T-helper 1 cell (primary cell): ENCODE results near the gene LSS.
"Not testable (repeated sequence)": the region's sequence is repeated elsewhere in the genome, so short reads cannot be mapped to it uniquely, and the experiment has no call there.

Experiments
- DNase-seq, 5 donors: peaks; one replicate each; pipeline ENCODE4 v3.0.0-alpha.2; 2012 to 2020

Gene LSS

GRCh38 chr21:46245213-46245915, 16.8 kb upstream of the LSS start:
- DNase-seq: no peak

DNA sequence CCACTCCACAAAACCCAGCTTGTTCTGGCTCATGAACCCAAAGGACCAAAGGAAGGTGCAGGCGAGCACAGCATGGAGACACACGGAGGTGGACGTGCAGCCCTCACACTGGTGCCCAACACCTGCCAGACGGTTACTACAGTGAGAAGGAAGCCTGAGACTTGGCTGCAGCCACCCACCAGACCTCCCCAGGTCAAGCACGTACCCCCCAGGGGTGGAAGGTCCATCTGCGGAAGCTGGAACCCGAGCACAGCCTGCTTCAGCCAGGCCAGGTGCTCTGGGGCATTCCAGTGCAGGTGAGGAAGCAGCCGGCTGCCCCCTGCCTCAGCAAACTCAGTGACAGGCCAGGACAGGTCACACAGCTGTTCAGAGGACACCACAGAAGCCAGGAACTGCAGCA, 16.0 kb upstream of the LSS start:
- no peak for DNase-seq

- DNase-seq: no peak
These were observed 15.4 kb upstream of the LSS start for GRCh38 chr21:46243960-46244361.

- DNase-seq: no peak
These were observed 14.8 kb upstream of the LSS start for GRCh38 chr21:46243325-46243724.

- not testable (repeated sequence) for DNase-seq
These were observed 13.0 kb upstream of the LSS start for GRCh38 chr21:46241577-46241976.

DNA sequence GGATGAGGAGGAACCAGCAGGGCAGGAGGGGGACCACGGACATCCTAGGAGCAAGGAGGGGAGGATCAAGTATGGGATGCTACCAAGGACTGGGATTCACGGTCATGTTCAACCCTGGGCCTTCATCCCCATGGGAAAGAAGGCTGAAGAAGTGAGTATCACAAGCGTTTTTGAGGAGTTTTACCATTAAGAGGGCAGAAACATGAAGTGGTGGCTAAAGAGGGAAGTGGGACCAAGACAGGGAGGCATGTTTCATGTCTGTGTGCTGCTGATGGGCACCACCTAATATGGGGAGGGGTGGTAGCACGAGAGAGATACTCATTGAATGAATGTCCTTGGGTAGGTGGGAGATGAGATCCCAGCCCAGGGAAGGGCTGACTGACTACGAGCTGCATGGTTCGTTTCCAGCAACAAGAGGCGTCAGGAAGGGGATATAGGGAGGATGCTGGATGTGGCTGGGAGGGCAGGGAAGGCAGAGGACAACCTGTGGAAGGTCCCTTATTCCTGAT, 11.3 kb upstream of the LSS start:
- no peak for DNase-seq

DNA sequence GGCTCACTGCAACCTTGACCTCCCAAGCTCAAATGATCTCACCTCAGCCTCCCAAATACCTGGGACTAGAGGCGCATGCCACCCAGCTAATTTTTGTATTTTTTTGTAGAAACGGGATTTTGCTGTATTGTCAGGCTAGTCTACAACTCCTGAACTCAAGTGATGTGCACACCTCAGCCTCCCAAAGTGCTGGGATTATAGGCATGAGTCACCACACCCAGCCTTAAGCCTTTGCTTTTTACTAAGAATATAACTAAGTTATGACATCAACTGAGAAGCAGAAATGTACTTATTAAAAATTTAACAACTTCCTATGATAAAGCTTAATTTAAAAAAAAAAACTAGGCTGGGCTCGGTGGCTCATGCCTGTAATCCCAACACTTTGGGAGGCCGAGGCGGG, 8.9 kb upstream of the LSS start:
- DNase-seq: no peak

DNA sequence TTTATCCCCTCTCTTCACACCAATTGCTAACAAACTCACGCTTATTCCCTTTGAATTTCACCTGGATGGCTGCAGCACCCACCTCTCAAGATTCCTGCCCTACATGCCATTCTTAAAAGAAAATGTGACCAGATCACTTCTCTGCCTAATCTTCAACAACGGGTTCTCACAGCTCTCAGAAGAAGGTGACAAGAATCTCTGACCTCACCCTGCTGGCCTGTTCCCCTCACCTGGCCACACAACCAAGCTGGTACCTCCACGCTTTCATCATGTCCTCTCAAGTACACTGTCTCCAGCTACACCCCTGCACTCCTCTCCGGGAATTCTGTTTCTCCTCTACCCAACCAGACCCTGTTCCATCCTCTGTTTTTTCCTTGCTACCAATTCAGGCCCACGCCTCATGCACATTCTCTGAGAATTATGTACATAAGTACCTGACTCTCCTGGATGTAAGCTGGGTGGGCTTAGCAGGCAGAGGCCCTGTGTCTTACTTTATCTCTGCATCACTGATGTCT, 5.9 kb upstream of the LSS start:
- DNase-seq: no peak

GRCh38 chr21:46229923-46230260, 1.3 kb upstream of the LSS start:
- no peak for DNase-seq

DNA sequence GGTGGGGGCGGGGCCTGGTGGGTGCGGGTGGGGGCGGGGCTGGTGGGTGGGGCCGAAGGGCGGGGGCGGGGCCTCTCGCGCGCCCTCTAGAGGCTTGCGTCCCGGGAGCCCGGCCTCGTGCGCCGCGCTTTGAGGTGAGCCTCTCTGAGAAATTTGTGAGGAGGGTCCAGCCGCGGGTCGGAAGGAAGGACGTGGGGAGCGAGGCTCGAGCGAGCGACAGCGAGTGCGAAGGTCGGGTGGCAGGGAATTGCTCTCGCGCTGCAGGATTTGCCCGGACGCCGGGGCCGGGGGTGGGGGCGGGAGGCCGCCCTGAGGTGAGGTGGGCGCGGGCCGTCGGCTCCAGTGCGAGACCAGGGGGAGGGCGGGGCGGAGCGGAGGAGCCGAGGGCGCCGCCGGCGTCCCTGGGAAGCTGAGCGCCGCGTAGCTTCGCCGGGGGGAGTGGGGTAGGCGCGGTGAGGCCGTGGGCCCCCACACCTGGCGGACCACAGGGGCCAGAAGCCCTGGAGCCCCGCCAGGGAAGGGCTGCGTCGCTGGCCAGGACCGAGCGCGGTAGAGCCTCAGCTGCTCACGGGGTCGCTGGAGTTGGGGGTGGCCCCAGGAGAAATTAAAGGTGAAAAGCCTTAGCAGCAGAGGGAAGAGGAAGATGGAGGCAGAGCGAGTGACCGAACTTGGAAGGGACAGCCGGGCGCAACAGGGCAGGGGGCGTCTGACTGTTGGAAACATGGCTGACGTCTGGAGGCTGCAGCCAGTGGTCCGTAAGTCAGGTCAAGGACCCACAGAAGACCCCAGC, 754 bp upstream of the LSS start:
- DNase-seq: peak in 2 of 5 donors; percentile 35 to 50

DNA sequence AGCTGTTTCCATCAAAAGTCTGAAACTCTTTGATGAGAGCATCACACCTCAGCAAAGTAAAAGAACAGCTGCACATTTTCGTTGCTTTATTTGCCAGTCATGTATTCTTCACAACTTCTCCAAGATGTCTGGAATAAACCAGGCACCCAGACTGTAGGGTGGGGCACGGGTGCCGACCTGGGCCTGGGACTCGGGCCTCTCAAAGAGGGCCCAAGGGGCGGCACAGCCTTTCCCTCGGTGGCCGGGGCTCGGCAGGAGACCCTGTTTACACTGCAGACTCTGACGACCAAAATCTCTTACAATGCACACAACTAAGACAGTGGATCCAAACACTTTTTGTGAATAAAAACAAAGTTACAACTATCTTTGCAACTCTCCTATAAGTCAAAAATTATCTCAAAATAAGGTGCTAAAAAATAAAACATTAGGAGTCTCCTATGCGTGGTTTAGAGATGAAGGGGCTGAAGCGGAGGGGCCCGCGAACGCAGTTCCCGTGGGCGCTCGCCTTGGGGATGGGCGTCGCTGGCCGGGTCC, 696 bp downstream of the LSS start:
- no peak for DNase-seq

GRCh38 chr21:46226920-46227599, 1.5 kb downstream of the LSS start:
- no peak for DNase-seq

- DNase-seq: no peak
These were observed 2.4 kb downstream of the LSS start for GRCh38 chr21:46226146-46226545.

- not testable (repeated sequence) for DNase-seq
These were observed 4.9 kb downstream of the LSS start for GRCh38 chr21:46223661-46224060.

GRCh38 chr21:46223217-46223616, 5.4 kb downstream of the LSS start:
- no peak for DNase-seq

DNA sequence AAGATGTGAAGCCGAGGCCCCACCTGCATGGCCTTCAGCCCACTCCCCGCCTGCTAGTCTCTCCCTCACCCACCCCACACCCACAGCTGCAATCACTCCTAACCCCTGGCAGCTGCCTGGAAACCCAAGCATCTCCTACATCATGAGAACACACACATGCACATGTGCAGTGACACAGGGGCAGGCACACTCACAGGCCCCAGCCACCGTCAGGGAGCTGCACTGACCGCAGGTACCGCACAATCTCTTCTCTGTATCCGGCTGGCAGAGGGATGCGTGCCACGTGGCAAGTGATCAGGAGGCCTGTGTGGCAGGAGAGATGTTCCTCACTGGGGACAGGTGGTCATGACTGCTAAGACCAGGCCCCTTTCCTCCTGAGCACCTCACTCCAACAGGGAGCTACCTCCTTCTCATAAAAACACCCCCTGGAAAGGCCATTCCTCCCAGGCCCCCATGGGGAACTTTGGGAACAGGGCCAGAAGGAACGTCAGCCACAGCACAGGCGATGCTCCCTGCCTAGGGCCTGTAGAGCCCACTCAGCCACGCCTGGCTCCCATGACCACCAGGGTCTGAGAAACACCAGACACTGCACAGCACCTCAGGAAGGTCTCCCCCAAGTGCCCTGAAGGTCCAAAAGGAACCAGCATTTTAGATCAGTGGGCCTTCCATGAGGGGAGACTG, 6.0 kb downstream of the LSS start:
- DNase-seq: no peak

DNA sequence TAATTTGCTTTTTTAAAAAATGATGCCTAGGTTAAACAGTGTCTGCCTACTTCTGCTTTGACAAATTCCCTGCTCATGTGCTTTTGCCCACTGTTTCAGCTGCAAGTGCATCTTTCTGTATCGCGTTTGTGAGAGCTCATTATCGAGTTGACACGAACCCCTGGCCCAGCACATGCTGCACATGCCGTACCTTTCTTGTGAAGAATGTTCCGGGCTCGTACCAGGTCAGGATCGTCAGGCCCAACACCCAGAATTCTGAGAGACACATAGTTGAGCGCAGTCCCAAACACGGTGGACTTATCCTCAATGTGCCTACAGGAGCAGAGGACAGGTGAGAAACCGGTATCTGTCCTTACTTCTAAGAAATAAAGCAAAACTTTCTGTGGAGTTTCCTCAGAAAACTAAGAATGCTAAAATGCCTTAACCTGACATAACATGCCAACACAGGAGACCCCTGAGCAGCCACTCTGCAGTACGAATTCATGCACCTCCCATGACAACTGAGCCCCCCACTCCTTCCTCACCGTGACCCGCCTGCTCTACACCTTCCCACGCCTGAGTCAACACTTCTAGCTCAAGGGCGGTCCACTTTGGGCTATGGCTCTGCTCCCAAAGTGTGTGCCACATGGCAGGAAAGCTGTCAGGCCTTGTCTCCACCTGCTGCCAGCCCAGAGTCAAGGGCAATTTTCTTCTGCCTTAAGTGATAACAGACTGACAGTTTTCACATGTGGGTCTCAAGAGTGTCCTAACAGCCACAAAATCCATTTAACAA, 6.7 kb downstream of the LSS start:
- no peak for DNase-seq

DNA sequence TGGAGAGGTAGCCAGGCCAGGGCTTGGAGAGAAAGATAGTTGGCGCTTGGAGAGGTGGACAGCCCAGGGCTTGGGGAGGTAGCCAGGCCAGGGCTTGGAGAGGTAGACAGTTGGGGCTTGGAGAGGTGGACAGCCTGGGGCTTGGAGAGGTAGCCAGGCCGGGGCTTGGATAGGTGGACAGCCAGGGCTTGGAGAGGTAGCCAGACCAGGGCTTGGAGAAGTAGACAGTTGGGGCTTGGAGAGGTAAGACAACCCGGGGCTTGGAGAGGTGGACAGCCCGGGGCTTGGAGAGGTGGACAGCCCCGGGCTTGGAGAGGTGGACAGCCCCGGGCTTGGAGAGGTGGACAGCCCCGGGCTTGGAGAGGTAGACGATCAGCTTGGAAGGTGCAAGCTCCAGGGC, 7.7 kb downstream of the LSS start:
- DNase-seq: no peak

DNA sequence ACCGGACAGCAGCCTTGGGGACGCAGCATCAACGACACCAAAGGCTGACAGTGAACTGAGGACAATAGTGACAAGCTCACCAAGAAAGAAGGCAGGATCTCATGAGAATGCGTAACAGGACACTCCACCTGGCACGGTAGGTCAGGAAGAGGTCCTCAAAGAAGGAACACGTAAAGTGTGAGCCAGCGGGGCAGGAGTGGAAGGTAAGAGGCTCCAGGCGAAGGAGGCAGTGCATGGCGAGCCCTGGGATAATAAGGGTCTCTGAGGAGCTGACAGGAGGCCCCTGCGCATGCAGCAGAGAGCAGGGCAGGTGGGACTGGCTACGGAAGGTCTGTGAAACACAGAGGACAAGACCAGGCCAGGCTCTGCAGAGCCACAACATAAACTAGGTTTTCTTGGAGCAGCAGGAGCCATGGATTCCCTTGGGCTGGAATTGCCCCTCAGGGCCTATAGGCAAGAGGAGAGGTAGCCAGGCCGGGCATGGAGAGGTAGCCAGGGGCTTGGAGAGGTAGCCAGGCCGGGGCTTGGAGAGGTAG, 8.2 kb downstream of the LSS start:
- no peak for DNase-seq

DNA sequence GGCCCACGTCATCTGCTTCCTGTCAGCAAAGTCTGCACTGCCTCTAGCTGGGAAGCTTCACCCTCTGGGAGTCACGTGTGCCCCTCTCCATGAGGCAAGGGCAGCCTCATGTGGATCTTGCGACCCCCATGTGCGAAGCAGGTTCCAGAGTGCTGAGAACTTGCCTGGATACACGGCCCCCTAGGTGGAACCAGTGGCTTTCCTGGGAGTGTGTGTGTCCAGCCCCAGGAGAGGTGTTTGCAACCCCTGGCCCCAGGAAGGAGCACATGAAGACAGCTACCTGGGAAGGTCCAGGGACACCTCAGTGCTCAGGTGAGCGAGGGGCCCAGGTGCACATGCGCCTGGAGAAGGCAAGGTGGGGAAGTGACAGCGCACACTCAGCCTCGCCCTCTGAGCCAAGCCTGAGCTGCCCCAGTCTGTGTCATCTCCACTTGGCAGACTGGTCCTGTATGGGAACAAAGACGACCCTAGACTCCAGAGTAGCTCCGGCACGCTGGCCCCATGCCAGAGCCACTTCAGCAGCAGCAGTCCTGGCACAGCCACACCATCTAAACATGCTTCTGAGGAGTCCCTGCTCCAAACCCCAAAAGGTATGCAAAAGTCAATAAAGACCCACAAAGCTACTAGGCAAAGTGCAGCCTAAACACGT, 8.9 kb downstream of the LSS start:
- DNase-seq: no peak
